OCI-LY7 (cell line): ENCODE data around the gene MAN2B1. TPM values are rescaled to one million over a fixed set of nuclear protein-coding genes. Genes with fewer than 3 reads are reported as not detected.

Experiments
- BruUV-seq: library from RNA; stranded (reverse); fragments of 400-500 nt; replicated peaks from 2 replicates; lab custom pipeline; 2021; lab: Mats Ljungman, UMichigan
- CTCF ChIA-PET: fragments of 300-600 bp; sonication (Branson Sonifier 250); formaldehyde crosslinking; loops from one replicate; lab custom pipeline; 2022; ENCODE audit warnings: antibody characterized with exemption; ENCODE audit not compliant: unreplicated experiment; lab: Charles Lee
- POLR2A ChIA-PET: fragments of 300-600 bp; sonication (Branson Sonifier 250); formaldehyde crosslinking; loops from one replicate; lab custom pipeline; 2022; ENCODE audit warnings: antibody characterized with exemption; lab: Charles Lee
- DNase-seq: peaks from one replicate; pipeline ENCODE4 v3.0.0-alpha.2; 2015; ENCODE audit warnings: low spot score
- H2AFZ ChIP-seq: fragments of 200-600 bp; sonication (generic), shearing (Covaris generic); 2 replicates; pipeline ENCODE4 v1.6.1; 2014; ENCODE audit warnings: mild to moderate bottlenecking, antibody characterized with exemption, low read length, moderate library complexity
- H3K27ac ChIP-seq: fragments of 200-600 bp; sonication (generic); 2 replicates; pipeline ENCODE4 v1.5.1; 2014; ENCODE audit warnings: mixed run types, low read depth, mild to moderate bottlenecking, moderate library complexity, low read length, inconsistent platforms; ENCODE audit not compliant: poor library complexity, severe bottlenecking
- H3K36me3 ChIP-seq: fragments of 200-600 bp; sonication (generic); 2 replicates; pipeline ENCODE4 v1.6.1; 2014; ENCODE audit warnings: mild to moderate bottlenecking, antibody characterized with exemption, low read length, moderate library complexity, mixed read lengths; ENCODE audit not compliant: insufficient read depth
- H3K4me1 ChIP-seq: fragments of 200-600 bp; sonication (generic); 2 replicates; pipeline ENCODE4 v1.5.1; 2014; ENCODE audit warnings: mild to moderate bottlenecking, low read length; ENCODE audit not compliant: insufficient read depth, poor library complexity, severe bottlenecking
- H3K4me2 ChIP-seq: fragments of 200-600 bp; sonication (generic); 2 replicates; pipeline ENCODE4 v1.6.1; 2014; ENCODE audit warnings: mild to moderate bottlenecking, low read length
- H3K4me3 ChIP-seq: fragments of 200-600 bp; sonication (generic); 2 replicates; pipeline ENCODE4 v1.5.1; 2014; ENCODE audit warnings: mild to moderate bottlenecking, low read depth, low read length; ENCODE audit not compliant: poor library complexity, severe bottlenecking
- H3K79me2 ChIP-seq: fragments of 200-600 bp; sonication (generic); 2 replicates; pipeline ENCODE4 v1.6.1; 2016; ENCODE audit warnings: low read depth, mild to moderate bottlenecking, low read length, moderate library complexity, mixed read lengths; ENCODE audit not compliant: insufficient read depth
- H3K9me2 ChIP-seq: fragments of 200-600 bp; sonication (generic); 2 replicates; pipeline ENCODE4 v1.6.1; 2016; ENCODE audit warnings: mild to moderate bottlenecking, low read length, mixed read lengths; ENCODE audit not compliant: insufficient read depth
- H3K9me3 ChIP-seq: fragments of 200-600 bp; sonication (generic); 2 replicates; pipeline ENCODE4 v1.6.1; 2014; ENCODE audit warnings: mild to moderate bottlenecking, mixed run types, low read length, mixed read lengths
- H4K20me1 ChIP-seq: fragments of 200-600 bp; sonication (generic); 2 replicates; pipeline ENCODE4 v1.6.1; 2014; ENCODE audit warnings: mild to moderate bottlenecking, antibody characterized with exemption, low read length, moderate library complexity, mixed read lengths; ENCODE audit not compliant: insufficient read depth
- EZH2phosphoT487 ChIP-seq: fragments of 200-600 bp; sonication (generic); IDR thresholded peaks from 2 replicates; pipeline ENCODE4 v1.6.1; 2018; ENCODE audit warnings: low read depth, borderline replicate concordance, mild to moderate bottlenecking, mixed run types, antibody characterized with exemption, low read length, moderate library complexity, mixed read lengths
- intact Hi-C: fragments of 100-400 bp; cut with micrococcal nuclease; formaldehyde crosslinking; loops from one replicate; pipeline ENCODE4 v1.10.0; 2022; ENCODE audit not compliant: unreplicated experiment
- total RNA-seq, 2 experiments: library from RNA; depleted of rRNA in 1 of 2; stranded (reverse); fragments of >200 nt in 1 of 2; shearing (Covaris generic) in 1 of 2; gene quantifications; 2 replicates each; pipeline ENCODE4 v1.2.3, GENCODE V29; 2014 to 2022
- TF ChIP-seq, protein P1 (sequence below): fragments of 200-600 bp; sonication (generic); conservative IDR thresholded peaks from 2 replicates; pipeline ENCODE4 v1.5.1; 2014; ENCODE audit warnings: mild to moderate bottlenecking, antibody characterized with exemption, low read length, moderate library complexity, mixed read lengths

Gene MAN2B1
- total RNA-seq, 2 experiments from 2014 or later: 29.1 to 88.7 TPM

DNA sequence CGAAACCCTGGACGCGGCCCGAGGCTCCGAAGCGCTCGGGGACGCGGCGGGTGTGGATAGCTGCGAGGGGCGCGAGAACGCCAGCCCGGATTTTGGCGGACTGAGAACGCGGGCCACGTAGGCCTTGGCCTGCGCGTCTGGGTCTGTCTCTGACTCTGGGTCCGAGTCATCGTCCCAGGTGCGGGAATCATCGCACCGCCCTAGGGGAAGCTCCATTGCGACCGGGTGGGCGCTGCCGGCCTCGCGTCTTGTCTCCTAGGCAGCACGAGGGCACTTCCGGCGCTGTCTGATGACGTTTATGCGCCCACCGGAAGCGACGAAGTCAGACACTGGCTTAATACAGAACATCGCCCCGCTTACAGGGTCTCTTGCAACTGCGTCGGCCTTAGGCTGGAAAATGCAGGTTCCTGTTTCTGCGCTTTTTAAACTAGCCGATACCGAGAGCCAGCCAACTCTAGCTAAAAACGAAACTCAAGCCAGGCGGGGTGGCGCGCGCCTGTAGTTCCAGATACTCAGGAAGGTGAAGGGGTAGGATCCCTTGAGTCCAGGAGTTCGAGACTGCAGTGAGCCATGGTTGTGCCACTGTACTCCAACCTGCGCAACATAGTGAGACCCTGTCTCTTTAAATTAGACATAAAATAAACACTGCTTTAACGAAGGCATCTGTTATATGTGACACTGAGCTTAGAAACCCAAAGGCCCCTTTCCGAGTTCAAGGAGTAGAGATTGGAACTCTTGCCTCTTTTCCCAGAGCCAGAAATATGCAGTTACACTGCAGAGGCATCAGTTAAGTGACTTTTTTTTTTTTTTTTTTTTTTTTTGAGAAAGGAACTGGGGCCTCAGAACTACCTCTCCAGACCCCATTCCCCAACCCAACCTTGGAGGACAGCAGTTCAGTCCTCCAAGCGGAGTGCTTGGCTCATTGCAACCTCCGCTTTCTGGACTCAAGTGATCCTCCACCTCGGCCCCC is 30.1 kb upstream of the MAN2B1 start, which contains the start of gene FBXW9:
Gene FBXW9 (minus strand): TSS at position 266 of the 970 bp plus-strand sequence. CDS start 50 bp downstream, at position 216.
- Histone ChIP-seq H4K20me1 (no peaks in the 10 kb centered on the region), H3K4me3 (peak within 1 kb of the TSS; percentile 87), H3K36me3 (peaks cover 44% of the 10 kb centered on the region), H3K79me2 (no peaks in the 10 kb centered on the region), H3K9me3 (no peaks in the 10 kb centered on the region), H3K27ac (peak within 1 kb of the TSS; percentile 87), H3K4me2 (peak within 1 kb of the TSS; percentile 88), H2AFZ (peak within 1 kb of the TSS; percentile 68), H3K9me2 (no peaks in the 10 kb centered on the region), H3K4me1 (peaks cover 13% of the 10 kb centered on the region)
- intact Hi-C loops: no loop called here
- ChIA-PET CTCF (no interaction called here), POLR2A (interaction anchor here (0.7 to 1.9 kb wide), 3 partner anchors 15 to 41 kb away, joined by 3 to 5 read pairs (median 4); partner anchors contain the start of genes DHPS and GET3)
- TF ChIP-seq, protein P1, sequence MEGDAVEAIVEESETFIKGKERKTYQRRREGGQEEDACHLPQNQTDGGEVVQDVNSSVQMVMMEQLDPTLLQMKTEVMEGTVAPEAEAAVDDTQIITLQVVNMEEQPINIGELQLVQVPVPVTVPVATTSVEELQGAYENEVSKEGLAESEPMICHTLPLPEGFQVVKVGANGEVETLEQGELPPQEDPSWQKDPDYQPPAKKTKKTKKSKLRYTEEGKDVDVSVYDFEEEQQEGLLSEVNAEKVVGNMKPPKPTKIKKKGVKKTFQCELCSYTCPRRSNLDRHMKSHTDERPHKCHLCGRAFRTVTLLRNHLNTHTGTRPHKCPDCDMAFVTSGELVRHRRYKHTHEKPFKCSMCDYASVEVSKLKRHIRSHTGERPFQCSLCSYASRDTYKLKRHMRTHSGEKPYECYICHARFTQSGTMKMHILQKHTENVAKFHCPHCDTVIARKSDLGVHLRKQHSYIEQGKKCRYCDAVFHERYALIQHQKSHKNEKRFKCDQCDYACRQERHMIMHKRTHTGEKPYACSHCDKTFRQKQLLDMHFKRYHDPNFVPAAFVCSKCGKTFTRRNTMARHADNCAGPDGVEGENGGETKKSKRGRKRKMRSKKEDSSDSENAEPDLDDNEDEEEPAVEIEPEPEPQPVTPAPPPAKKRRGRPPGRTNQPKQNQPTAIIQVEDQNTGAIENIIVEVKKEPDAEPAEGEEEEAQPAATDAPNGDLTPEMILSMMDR: no peak
- TF ChIP-seq EZH2phosphoT487: no peak
- BruUV-seq: TSS peak; percentile 98
- DNase-seq: peak; percentile 97

DNA sequence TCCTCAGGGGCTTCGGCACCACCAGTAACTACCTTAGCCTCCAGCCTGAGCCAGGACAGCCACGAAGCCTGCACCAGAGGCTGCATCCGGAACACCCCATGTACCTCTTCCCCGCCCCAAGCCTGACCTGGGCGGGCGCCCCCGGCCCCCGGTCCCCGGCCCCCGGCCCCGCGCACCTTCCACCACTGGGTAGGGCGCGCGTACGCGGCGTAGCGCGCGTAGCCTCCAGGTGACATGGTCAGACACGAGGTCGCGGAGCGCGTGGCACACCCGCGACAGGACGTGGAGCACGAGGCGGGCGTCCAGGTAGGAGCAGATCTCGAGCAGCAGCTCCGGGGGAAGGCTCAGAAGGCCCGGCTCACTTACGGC is 29.4 kb upstream of the MAN2B1 start:
- CTCF ChIA-PET: no interaction called here
- no peaks in the 10 kb centered on the region for H3K9me3 ChIP-seq
- TF ChIP-seq, protein P1: no peak
- TF ChIP-seq EZH2phosphoT487: no peak
- no TSS peak for BruUV-seq
- H2AFZ ChIP-seq: peak overlapping the region; percentile 68
- H3K27ac ChIP-seq: no peak overlapping the region
- POLR2A ChIA-PET: interaction anchor here (0.6 to 1.9 kb wide), 3 partner anchors 15 to 199 kb away, joined by 3 to 5 read pairs (median 4); partner anchors contain the start of genes DHPS and GET3
- H3K36me3 ChIP-seq: peaks cover 37% of the 10 kb centered on the region
- peak; percentile 18 for DNase-seq
- no peaks in the 10 kb centered on the region for H4K20me1 ChIP-seq
- H3K9me2 ChIP-seq: no peaks in the 10 kb centered on the region
- intact Hi-C loops: no loop called here
- H3K79me2 ChIP-seq: no peaks in the 10 kb centered on the region
- peak overlapping the region; percentile 87 for H3K4me3 ChIP-seq
- peak overlapping the region; percentile 88 for H3K4me2 ChIP-seq
- peaks cover 13% of the 10 kb centered on the region for H3K4me1 ChIP-seq
